ENCODE measurements around the gene TTC13. TPM values are rescaled to one million over a fixed set of nuclear protein-coding genes. Genes with fewer than 3 reads are reported as not detected.
"Not testable (repeated sequence)": the region's sequence is repeated elsewhere in the genome, so short reads cannot be mapped to it uniquely, and the experiment has no call there.

Gene TTC13
- total RNA-seq, 1 donor from 2014 or later, result 20.9 TPM

- no peak for DNase-seq (ENCODE audit: low read depth, low spot score)
- TF ChIP-seq, protein P1, sequence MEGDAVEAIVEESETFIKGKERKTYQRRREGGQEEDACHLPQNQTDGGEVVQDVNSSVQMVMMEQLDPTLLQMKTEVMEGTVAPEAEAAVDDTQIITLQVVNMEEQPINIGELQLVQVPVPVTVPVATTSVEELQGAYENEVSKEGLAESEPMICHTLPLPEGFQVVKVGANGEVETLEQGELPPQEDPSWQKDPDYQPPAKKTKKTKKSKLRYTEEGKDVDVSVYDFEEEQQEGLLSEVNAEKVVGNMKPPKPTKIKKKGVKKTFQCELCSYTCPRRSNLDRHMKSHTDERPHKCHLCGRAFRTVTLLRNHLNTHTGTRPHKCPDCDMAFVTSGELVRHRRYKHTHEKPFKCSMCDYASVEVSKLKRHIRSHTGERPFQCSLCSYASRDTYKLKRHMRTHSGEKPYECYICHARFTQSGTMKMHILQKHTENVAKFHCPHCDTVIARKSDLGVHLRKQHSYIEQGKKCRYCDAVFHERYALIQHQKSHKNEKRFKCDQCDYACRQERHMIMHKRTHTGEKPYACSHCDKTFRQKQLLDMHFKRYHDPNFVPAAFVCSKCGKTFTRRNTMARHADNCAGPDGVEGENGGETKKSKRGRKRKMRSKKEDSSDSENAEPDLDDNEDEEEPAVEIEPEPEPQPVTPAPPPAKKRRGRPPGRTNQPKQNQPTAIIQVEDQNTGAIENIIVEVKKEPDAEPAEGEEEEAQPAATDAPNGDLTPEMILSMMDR (conservative IDR thresholded peaks at IDR 0.05), result no peak
- Mint-ChIP-seq H3K9me3 (no peaks in the 10 kb centered on the region), H3K4me3 (no peak overlapping the region), H3K27ac (ENCODE audit: unreplicated experiment) (peak overlapping the region; percentile 8), H3K27me3 (ENCODE audit: low read depth) (no peaks in the 10 kb centered on the region), H3K4me1 (peaks cover 15% of the 10 kb centered on the region), H3K36me3 (ENCODE audit: low read depth) (peaks cover 11% of the 10 kb centered on the region)
These were observed 44.5 kb upstream of the TTC13 start for GRCh38 chr1:231023150-231023549.

DNA sequence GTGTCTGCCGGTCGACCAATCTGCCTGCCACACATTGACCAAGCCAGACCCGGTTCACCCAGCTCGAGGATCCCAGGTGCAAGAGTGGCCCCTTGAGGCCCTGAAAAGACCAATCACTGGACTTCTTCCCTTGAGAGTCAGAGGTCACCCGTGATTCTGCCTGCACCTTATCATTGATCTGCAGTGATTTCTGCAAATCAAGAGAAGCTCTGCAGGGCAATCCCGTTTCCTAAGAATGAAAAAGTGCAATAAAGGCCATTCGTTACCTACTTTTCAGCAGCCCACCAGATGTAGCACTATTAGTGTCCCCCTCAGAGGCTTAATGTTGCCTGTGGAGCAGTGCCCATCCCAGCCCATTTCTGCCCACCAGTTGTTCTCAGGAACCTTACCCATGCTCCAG is 43.9 kb upstream of the TTC13 start:
- H3K27ac Mint-ChIP-seq (ENCODE audit: unreplicated experiment); H3K27me3 Mint-ChIP-seq (ENCODE audit: low read depth); H3K4me3 Mint-ChIP-seq: not testable (repeated sequence)

GRCh38 chr1:231021540-231022031 is 42.9 kb upstream of the TTC13 start:
- no peak overlapping the region for H3K4me3 Mint-ChIP-seq
- DNase-seq (ENCODE audit: low read depth, low spot score), result no peak
- no peaks in the 10 kb centered on the region for H3K9me3 Mint-ChIP-seq
- no peak overlapping the region for H3K27ac Mint-ChIP-seq (ENCODE audit: unreplicated experiment)
- H3K36me3 Mint-ChIP-seq (ENCODE audit: low read depth), result peaks cover 12% of the 10 kb centered on the region
- TF ChIP-seq, protein P1 (conservative IDR thresholded peaks at IDR 0.05), result no peak
- H3K27me3 Mint-ChIP-seq (ENCODE audit: low read depth), result no peaks in the 10 kb centered on the region
- peaks cover 11% of the 10 kb centered on the region for H3K4me1 Mint-ChIP-seq

More for the DNA sequence above, 43.9 kb upstream of the TTC13 start:
- DNase-seq (ENCODE audit: low read depth, low spot score); H3K9me3 Mint-ChIP-seq: not testable (repeated sequence)
- peaks cover 12% of the 10 kb centered on the region for H3K36me3 Mint-ChIP-seq (ENCODE audit: low read depth)
- peaks cover 15% of the 10 kb centered on the region for H3K4me1 Mint-ChIP-seq

DNA sequence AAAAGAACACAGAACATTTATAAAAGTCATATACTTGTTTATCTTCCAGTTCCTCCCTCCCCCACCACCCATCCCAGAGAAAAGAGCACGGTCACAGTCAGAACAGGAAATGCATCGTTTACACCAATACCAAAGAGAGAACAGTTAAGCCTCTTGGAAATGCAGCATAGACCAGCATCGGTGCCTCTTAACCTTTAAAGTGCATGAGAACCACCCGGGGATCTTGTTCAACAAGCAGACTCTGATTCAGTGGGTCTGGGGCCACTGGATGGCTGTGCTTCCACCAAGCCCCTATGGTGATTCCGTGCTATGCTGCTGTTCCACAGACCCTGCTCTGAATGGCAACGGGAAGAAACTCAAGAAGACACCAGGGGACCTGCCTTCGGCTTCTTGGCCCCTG is 42.2 kb upstream of the TTC13 start:
- Mint-ChIP-seq H3K36me3 (ENCODE audit: low read depth) (peaks cover 12% of the 10 kb centered on the region), H3K4me1 (peaks cover 11% of the 10 kb centered on the region), H3K4me3 (no peak overlapping the region), H3K9me3 (no peaks in the 10 kb centered on the region), H3K27ac (ENCODE audit: unreplicated experiment) (peak overlapping the region; percentile 14), H3K27me3 (ENCODE audit: low read depth) (no peaks in the 10 kb centered on the region)
- DNase-seq (ENCODE audit: low read depth, low spot score), result no peak
- TF ChIP-seq, protein P1 (conservative IDR thresholded peaks at IDR 0.05), result no peak

- TF ChIP-seq, protein P1 (conservative IDR thresholded peaks at IDR 0.05), result no peak
- Mint-ChIP-seq H3K27me3 (ENCODE audit: low read depth) (no peaks in the 10 kb centered on the region), H3K27ac (ENCODE audit: unreplicated experiment) (peak overlapping the region; percentile 14), H3K9me3 (no peaks in the 10 kb centered on the region), H3K4me3 (no peak overlapping the region), H3K36me3 (ENCODE audit: low read depth) (peaks cover 12% of the 10 kb centered on the region), H3K4me1 (peaks cover 11% of the 10 kb centered on the region)
- no peak for DNase-seq (ENCODE audit: low read depth, low spot score)
These were observed 41.5 kb upstream of the TTC13 start for GRCh38 chr1:231020139-231020601.

GRCh38 chr1:231019711-231020110 is 41.0 kb upstream of the TTC13 start:
- Mint-ChIP-seq H3K27me3 (ENCODE audit: low read depth) (no peaks in the 10 kb centered on the region), H3K4me1 (peaks cover 11% of the 10 kb centered on the region), H3K9me3 (no peaks in the 10 kb centered on the region), H3K27ac (ENCODE audit: unreplicated experiment) (no peak overlapping the region), H3K4me3 (no peak overlapping the region), H3K36me3 (ENCODE audit: low read depth) (peaks cover 12% of the 10 kb centered on the region)
- no peak for DNase-seq (ENCODE audit: low read depth, low spot score)
- TF ChIP-seq, protein P1 (conservative IDR thresholded peaks at IDR 0.05), result no peak
